Measurements from ENCODE around the gene PPP1R3A.

GRCh38 chr7:113891828-113892227, 27.0 kb downstream of the PPP1R3A start:
- no peak for TF ChIP-seq CTCF (IDR thresholded peaks at IDR 0.05)
- no peak for TF ChIP-seq POLR2A (IDR thresholded peaks at IDR 0.05)
- no peak for TF ChIP-seq POLR2AphosphoS5 (IDR thresholded peaks at IDR 0.05)
- no peak for TF ChIP-seq EP300 (IDR thresholded peaks at IDR 0.05)
